ENCODE data around the gene CKS1B.

CKS1B gene

DNA sequence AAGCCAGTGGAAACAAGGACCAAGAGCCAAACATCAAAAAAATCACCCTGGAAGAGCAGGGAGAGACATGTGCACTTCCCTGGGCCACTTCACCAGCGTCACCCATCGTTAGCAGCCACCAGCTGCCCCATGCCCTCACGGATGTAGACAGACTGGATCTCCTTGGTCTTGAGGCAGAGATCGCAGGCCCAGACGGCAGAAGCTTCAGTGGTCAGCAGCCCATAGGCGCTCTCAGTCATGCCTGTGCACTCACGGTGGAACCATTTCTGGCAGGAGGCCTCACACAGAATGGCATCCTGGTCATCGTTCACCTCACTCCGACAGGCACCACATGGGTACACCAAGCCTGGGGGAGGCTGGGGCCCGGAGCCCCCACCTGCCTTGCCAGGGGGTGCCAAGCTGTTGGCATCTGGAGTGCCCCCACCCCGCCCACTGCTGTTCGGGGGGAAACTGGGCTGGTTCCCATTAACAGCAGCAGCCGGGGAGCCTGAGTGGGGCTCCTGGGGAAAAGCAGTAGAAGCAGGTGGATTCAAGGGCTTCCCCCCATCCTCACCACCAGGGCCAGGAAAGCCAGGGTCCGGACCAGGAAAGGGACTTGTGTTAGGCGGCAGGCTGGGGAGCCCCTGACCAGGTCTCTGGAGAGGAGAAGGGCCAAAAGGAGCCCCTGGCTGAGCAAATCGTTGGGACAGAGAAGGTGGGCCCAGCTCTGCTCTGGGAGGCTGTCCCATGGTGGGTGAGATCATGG, 15.6 kb upstream of the CKS1B start:
- Histone ChIP-seq H3K9ac (ENCODE audit: low read length) (no peak overlapping the region), H3F3A (ENCODE audit: insufficient read depth, low read length) (peaks cover 71% of the 10 kb centered on the region), H3K36me3 (replicated peaks; ENCODE audit: insufficient read depth, low read length) (peaks cover 8% of the 10 kb centered on the region; the same call in 1 of the 2 replicates), H3K27ac (ENCODE audit: low read length) (no peak overlapping the region), H2AFZ (ENCODE audit: low read length) (no peak overlapping the region), H3K27me3 (replicated peaks; ENCODE audit: insufficient read depth, low read length) (no peaks in the 10 kb centered on the region), H3K4me2 (ENCODE audit: low read depth, low read length) (no peak overlapping the region), H3K9me3 (replicated peaks; ENCODE audit: insufficient read depth, low read length) (no peaks in the 10 kb centered on the region), H4K20me1 (ENCODE audit: insufficient read depth, low read length) (no peaks in the 10 kb centered on the region), H3K79me2 (ENCODE audit: low read length) (peaks cover 66% of the 10 kb centered on the region), H3K4me3 (ENCODE audit: low read length) (no peak overlapping the region), H3K9me2 (replicated peaks; ENCODE audit: insufficient read depth, low read length) (no peaks in the 10 kb centered on the region), H3K4me1 (ENCODE audit: low read length) (peaks cover 39% of the 10 kb centered on the region)
- TF ChIP-seq, protein P1, sequence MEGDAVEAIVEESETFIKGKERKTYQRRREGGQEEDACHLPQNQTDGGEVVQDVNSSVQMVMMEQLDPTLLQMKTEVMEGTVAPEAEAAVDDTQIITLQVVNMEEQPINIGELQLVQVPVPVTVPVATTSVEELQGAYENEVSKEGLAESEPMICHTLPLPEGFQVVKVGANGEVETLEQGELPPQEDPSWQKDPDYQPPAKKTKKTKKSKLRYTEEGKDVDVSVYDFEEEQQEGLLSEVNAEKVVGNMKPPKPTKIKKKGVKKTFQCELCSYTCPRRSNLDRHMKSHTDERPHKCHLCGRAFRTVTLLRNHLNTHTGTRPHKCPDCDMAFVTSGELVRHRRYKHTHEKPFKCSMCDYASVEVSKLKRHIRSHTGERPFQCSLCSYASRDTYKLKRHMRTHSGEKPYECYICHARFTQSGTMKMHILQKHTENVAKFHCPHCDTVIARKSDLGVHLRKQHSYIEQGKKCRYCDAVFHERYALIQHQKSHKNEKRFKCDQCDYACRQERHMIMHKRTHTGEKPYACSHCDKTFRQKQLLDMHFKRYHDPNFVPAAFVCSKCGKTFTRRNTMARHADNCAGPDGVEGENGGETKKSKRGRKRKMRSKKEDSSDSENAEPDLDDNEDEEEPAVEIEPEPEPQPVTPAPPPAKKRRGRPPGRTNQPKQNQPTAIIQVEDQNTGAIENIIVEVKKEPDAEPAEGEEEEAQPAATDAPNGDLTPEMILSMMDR (IDR thresholded peaks at IDR 0.05; ENCODE audit: low read length) = no peak
- TF ChIP-seq EZH2 (optimal IDR thresholded peaks at IDR 0.05; ENCODE audit: low read depth, low read length) (no peak), EZH2phosphoT487 (IDR thresholded peaks at IDR 0.05; ENCODE audit: low read length) (no peak)
- no peak for DNase-seq

DNA sequence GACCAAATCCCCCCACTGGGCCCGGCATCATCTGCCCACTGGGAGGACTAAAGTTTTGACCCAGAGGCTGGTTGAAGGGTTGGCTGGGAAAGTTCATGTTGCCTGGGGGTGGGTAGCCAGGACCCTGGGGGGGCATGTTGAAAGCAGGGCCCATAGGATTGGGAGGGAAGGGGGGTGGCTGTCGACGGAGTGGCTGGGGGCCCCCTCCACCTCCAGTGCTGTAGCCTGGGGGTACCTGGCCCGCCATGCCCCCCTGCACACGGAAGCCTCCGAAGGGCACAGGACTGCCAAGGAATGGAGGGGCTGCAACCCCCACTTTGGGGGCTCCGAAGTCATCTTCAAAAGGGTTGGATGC, 15.1 kb upstream of the CKS1B start:
- H3K4me1 ChIP-seq (ENCODE audit: low read length) = peaks cover 35% of the 10 kb centered on the region
- peaks cover 70% of the 10 kb centered on the region for H3F3A ChIP-seq (ENCODE audit: insufficient read depth, low read length)
- peaks cover 8% of the 10 kb centered on the region; the same call in 1 of the 2 replicates for H3K36me3 ChIP-seq (replicated peaks; ENCODE audit: insufficient read depth, low read length)
- DNase-seq = no peak
- TF ChIP-seq EZH2 (optimal IDR thresholded peaks at IDR 0.05; ENCODE audit: low read depth, low read length) = no peak
- TF ChIP-seq, protein P1 (IDR thresholded peaks at IDR 0.05; ENCODE audit: low read length) = no peak
- no peak for TF ChIP-seq EZH2phosphoT487 (IDR thresholded peaks at IDR 0.05; ENCODE audit: low read length)
- H3K9ac ChIP-seq (ENCODE audit: low read length) = no peak overlapping the region
- no peaks in the 10 kb centered on the region for H4K20me1 ChIP-seq (ENCODE audit: insufficient read depth, low read length)
- no peak overlapping the region for H3K4me3 ChIP-seq (ENCODE audit: low read length)
- no peak overlapping the region for H3K4me2 ChIP-seq (ENCODE audit: low read depth, low read length)
- H3K79me2 ChIP-seq (ENCODE audit: low read length) = peaks cover 65% of the 10 kb centered on the region
- no peaks in the 10 kb centered on the region for H3K9me2 ChIP-seq (replicated peaks; ENCODE audit: insufficient read depth, low read length)
- H2AFZ ChIP-seq (ENCODE audit: low read length) = no peak overlapping the region
- no peaks in the 10 kb centered on the region for H3K27me3 ChIP-seq (replicated peaks; ENCODE audit: insufficient read depth, low read length)
- H3K9me3 ChIP-seq (replicated peaks; ENCODE audit: insufficient read depth, low read length) = no peaks in the 10 kb centered on the region
- no peak overlapping the region for H3K27ac ChIP-seq (ENCODE audit: low read length)

DNA sequence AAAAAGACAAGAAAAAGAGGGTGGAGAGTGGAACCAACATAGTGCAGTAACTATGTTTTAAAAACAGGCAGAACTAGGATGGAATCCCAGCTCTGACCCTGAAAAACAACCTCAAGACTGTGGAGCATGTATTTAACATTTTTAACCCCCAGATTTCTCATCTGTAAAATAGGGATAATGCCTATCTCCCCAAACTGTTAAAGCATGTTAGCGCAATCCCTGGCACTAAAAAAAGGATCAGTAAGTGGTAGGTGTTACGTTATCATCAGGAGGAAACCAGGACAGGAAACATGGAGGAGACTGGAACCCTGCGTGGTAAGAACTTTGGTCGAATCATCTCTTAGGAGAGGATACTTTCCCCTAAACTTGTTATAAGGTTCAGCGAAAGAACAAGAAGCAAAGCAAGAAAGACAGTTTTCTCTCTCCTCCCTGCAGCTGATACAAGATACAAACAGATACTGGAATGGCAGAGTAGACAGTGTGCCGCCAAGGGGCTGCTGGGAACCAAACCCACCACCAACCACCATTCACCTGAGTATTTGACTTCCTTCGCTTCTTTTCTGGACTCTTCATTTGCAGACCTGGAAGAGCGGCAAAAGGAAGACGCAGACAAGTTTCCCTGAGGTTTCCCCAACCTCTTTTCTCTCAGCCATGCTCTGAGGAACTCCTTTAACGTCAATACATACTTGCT, 13.9 kb upstream of the CKS1B start:
- peak overlapping the region; percentile 88 for H3K4me3 ChIP-seq (ENCODE audit: low read length)
- H3K4me1 ChIP-seq (ENCODE audit: low read length) = peaks cover 26% of the 10 kb centered on the region
- H2AFZ ChIP-seq (ENCODE audit: low read length) = no peak overlapping the region
- peak overlapping the region; percentile 91 for H3K27ac ChIP-seq (ENCODE audit: low read length)
- DNase-seq = peak; percentile 31
- H4K20me1 ChIP-seq (ENCODE audit: insufficient read depth, low read length) = no peaks in the 10 kb centered on the region
- H3K9ac ChIP-seq (ENCODE audit: low read length) = peak overlapping the region; percentile 99
- peaks cover 69% of the 10 kb centered on the region for H3K79me2 ChIP-seq (ENCODE audit: low read length)
- H3K9me2 ChIP-seq (replicated peaks; ENCODE audit: insufficient read depth, low read length) = no peaks in the 10 kb centered on the region
- peaks cover 8% of the 10 kb centered on the region for H3K36me3 ChIP-seq (replicated peaks; ENCODE audit: insufficient read depth, low read length)
- H3K9me3 ChIP-seq (replicated peaks; ENCODE audit: insufficient read depth, low read length) = no peaks in the 10 kb centered on the region
- TF ChIP-seq EZH2phosphoT487 (IDR thresholded peaks at IDR 0.05; ENCODE audit: low read length) (no peak), EZH2 (optimal IDR thresholded peaks at IDR 0.05; ENCODE audit: low read depth, low read length) (no peak)
- TF ChIP-seq, protein P1 (IDR thresholded peaks at IDR 0.05; ENCODE audit: low read length) = no peak
- no peaks in the 10 kb centered on the region for H3K27me3 ChIP-seq (replicated peaks; ENCODE audit: insufficient read depth, low read length)
- H3K4me2 ChIP-seq (ENCODE audit: low read depth, low read length) = peak overlapping the region; percentile 85
- peaks cover 63% of the 10 kb centered on the region for H3F3A ChIP-seq (ENCODE audit: insufficient read depth, low read length)
